HG02642 (cell line): Measurements from ENCODE around the gene TSNAXIP1.

Experiments
- ATAC-seq: cut with Tn5 transposase; IDR thresholded peaks from one replicate; pipeline ENCODE4 v1.9.1; 2021; ENCODE audit warnings: mild to moderate bottlenecking; ENCODE audit not compliant: unreplicated experiment, poor library complexity

Gene TSNAXIP1

GRCh38 chr16:67782567-67783352 lies 23.9 kb upstream of the TSNAXIP1 start:
- no peak for ATAC-seq

- ATAC-seq = no peak
These were observed 23.4 kb upstream of the TSNAXIP1 start for GRCh38 chr16:67783353-67783725.

DNA sequence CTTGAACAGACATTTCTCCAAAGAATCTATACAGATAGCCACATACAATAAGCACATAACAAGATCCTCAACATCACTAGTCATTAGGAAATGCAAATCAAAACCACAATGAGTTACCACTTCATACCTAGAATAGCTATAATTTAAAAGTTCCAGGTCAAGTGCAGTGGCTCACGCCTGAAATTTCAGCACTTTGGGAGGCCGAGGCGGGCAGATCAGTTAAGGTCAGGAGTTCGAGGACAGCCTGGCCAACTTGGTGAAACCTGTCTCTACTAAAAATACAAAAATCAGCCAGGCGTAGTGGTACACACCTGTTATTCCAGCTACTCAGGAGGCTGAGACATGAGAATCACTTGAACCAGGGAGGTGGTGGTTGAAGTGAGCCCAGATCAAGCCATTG lies 20.2 kb upstream of the TSNAXIP1 start:
- ATAC-seq = no peak

DNA sequence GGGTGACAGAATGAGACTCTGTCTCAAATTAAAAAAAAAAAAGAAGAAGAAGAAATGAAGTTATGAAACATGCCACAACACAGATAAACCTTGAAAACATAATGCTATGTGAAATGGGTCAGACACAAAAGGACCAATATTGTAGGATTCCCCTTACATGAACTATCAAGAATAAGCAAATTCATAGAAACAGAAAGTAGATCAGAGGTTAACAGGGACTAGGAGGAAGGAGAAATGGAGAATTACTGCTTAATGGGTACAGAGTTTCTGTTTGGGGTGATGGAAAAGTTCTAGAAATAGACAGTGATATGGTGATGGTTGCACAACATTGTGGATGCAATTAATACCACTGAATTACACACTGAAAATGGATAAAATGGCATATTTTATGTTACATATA lies 16.6 kb upstream of the TSNAXIP1 start:
- no peak for ATAC-seq

DNA sequence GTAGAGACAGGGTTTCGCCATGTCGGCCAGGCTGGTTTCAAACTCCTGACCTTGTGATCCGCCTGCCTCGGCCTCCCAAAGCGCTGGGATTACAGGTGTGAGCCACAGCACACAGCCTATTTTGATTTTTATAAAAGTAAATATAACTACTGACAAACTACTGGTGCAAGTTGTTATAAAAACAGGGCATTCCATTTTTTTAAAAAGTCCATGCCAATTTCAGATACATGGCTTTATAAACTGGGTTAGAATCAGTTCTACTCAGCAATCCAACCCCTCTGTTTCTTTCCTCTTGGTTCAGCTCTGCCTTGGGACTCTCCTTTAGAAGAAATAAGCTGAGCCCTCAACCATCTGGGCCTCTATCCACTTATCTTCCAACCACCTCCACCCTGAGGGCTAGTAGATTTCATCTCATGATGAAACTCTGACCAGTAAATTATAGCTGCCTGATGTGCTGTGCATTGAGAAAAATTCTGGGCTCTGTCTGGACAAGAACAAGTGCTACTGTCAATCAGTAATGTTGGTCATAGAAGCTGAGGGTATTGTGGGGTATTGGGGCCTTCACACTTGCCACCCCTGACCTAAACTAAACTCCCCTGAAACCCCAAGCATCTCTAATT lies 10.5 kb upstream of the TSNAXIP1 start:
- ATAC-seq = no peak

- ATAC-seq = no peak
These were observed 6.3 kb upstream of the TSNAXIP1 start for GRCh38 chr16:67800338-67800926.

- no peak for ATAC-seq
These were observed 5.4 kb upstream of the TSNAXIP1 start for GRCh38 chr16:67801241-67801640.

DNA sequence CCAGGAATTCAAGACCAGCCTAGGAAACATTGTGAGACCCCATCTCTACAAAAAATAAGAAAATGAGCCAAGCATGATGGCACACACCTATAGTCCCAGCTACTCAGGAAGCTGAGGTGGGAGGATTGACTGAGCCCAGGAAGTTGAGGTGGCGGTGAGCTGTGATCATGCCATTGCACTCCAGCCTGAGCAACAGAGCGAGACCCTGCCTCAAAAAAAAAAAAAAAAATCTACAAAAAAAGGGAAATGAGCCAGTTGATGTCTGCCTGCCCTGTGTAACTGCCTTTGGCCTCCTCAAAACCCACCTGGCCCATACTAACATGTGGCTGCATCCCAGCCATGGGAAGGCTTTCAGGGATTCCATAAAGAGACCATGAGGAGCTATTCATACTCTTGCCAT lies 4.8 kb upstream of the TSNAXIP1 start:
- ATAC-seq = no peak

DNA sequence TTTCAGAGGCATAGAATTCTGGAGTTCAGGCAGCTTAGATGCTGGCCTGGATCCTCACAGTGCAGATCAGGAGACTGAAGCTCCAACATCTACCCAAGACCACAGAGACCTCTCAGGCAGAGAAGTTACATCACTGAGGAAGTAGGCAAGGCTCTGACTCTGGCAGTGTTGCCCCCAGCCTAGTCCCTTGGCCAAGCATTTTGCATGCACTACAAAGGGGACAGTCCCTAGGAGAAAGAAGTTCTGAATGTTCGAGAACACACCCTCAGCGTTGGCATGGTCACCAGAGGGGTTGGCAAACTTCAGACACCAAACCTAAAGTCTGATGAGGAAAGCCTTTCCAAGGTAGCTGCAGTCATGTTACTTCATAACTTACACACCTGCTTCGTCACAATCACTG lies 2.8 kb upstream of the TSNAXIP1 start:
- no peak for ATAC-seq

DNA sequence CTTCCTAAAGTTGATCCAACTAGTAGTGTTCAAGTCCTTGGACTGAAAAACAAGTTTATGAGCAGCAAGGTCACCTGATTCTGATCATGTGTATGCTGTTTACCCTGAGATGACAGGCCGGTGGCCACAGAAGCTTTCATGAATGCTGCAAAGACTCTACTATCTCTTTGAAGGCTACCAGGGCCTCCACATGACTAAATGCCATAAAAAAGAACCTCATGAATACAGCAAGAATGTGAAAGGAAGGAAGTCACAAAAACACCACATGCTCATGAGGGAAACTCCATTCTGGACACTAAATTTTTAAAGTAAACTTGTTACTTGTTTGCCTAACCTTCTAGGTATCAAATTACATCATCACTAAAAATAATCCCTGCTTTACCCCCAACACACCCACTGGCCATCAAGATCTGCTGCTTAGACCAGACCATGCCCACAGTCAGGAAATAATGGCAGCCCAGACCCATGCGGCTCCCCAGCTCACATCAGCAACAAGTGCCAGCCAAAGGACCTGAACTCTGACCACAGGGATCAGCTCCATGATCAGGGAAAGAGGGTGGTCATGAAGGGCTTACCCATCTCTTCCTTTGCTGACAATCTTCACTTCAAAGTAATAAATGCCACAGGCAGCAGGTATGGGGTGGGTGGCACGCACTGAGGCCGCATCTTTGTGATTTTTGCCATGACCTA lies 1.7 kb upstream of the TSNAXIP1 start:
- no peak for ATAC-seq

DNA sequence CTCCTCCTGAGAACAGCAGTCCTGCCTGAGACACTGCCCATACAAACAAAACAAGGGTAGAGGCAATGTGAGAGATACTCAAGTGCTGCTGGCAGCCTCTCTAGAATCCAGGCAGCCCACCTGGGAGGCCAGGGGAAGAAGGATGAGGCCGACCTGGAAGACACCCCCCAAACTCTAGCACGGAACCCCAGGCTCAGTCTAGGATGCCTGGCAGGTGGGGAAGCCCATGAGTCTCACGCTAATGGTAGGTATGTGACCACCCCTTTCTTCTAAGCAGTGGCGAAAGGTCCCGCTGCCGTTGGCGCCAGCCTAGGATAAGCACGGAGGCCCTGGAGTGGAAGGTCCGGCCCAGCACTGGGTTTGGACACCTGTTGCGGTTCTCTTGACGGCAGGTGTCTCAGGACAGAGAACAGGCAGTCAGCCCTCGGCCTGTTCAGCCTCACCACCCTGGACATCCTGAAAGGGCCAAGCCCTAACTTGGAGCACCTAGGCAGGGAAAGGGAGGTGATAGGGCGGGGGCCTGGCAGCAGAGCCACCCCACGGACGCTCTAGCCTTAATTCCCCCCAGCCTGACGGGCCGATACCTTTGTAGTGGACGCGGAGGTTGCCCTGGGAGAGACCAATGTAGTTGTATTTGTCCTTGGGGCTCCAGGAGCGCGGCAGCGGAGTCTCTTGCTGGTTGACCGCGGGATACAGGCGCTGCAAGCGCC lies 816 bp upstream of the TSNAXIP1 start:
- ATAC-seq = peak; percentile 3

- no peak for ATAC-seq
These were observed 526 bp downstream of the TSNAXIP1 start for GRCh38 chr16:67807148-67807682.

- no peak for ATAC-seq
These were observed 5.2 kb downstream of the TSNAXIP1 start for GRCh38 chr16:67811899-67812298.

- ATAC-seq = no peak
These were observed 7.9 kb downstream of the TSNAXIP1 start for GRCh38 chr16:67814567-67814966.

- ATAC-seq = no peak
These were observed 14.0 kb downstream of the TSNAXIP1 start for GRCh38 chr16:67820608-67821259.

- ATAC-seq = no peak
These were observed 15.8 kb downstream of the TSNAXIP1 start for GRCh38 chr16:67822511-67822910.

DNA sequence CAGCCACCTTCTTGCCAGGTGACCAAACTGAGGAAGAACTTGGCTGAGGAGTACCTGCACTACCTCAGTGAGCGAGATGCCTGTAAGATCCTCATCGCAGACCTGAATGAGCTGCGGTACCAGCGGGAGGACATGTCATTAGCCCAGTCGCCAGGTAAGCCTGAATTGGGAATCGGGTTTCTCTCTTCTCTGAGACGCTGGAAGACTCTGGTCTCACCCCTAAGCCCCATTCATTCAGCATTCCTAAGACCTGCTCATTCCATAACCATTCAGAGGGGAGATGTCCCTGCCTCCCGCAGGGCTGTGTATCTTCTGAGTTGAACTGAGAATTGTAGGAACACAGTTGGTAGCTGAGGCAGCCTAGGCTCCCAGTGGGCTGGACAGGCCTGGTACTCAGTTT lies 18.4 kb downstream of the TSNAXIP1 start:
- no peak for ATAC-seq

DNA sequence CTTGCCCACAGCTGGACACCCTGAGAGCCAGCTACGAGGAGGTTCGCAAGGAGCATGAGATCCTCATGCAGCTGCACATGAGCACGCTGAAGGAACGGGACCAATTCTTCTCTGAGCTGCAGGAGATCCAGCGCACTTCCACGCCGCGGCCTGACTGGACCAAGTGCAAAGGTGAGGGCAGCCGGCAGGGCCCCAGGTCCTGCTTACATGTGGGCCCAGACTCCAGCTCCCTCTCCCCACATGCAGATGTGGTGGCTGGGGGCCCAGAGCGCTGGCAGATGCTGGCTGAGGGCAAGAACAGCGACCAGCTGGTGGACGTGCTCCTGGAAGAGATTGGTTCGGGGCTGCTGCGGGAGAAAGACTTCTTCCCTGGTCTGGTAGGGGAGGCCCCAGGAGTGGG lies 19.2 kb downstream of the TSNAXIP1 start:
- ATAC-seq = no peak

- ATAC-seq = no peak
These were observed 22.0 kb downstream of the TSNAXIP1 start for GRCh38 chr16:67828651-67829050.

GRCh38 chr16:67833030-67833414 lies 26.3 kb downstream of the TSNAXIP1 start:
- no peak for ATAC-seq
